B cell (primary cell): ENCODE data around the gene GJA1.
"Not testable (repeated sequence)": the region's sequence is repeated elsewhere in the genome, so short reads cannot be mapped to it uniquely, and the experiment has no call there.

ENCODE experiments used
- EZH2 ChIP-seq: IDR thresholded peaks from 2 replicates; pipeline ENCODE4 v1.6.1; 2012; ENCODE audit warnings: borderline replicate concordance, low read depth, mild to moderate bottlenecking, moderate library complexity, low read length; ENCODE audit not compliant: insufficient read depth, poor library complexity, severe bottlenecking
- TF ChIP-seq, protein P1 (sequence below): fragments of 200-600 bp; IDR thresholded peaks from one replicate; pipeline ENCODE4 v1.8.0; 2022; ENCODE audit warnings: antibody characterized with exemption, mild to moderate bottlenecking

DNA sequence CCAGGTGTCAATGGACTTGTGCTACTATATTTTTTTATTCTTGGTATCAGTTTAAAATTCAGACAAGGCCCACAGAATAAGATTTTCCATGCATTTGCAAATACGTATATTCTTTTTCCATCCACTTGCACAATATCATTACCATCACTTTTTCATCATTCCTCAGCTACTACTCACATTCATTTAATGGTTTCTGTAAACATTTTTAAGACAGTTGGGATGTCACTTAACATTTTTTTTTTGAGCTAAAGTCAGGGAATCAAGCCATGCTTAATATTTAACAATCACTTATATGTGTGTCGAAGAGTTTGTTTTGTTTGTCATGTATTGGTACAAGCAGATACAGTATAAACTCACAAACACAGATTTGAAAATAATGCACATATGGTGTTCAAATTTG lies 13.1 kb downstream of the GJA1 start:
- TF ChIP-seq, protein P1, sequence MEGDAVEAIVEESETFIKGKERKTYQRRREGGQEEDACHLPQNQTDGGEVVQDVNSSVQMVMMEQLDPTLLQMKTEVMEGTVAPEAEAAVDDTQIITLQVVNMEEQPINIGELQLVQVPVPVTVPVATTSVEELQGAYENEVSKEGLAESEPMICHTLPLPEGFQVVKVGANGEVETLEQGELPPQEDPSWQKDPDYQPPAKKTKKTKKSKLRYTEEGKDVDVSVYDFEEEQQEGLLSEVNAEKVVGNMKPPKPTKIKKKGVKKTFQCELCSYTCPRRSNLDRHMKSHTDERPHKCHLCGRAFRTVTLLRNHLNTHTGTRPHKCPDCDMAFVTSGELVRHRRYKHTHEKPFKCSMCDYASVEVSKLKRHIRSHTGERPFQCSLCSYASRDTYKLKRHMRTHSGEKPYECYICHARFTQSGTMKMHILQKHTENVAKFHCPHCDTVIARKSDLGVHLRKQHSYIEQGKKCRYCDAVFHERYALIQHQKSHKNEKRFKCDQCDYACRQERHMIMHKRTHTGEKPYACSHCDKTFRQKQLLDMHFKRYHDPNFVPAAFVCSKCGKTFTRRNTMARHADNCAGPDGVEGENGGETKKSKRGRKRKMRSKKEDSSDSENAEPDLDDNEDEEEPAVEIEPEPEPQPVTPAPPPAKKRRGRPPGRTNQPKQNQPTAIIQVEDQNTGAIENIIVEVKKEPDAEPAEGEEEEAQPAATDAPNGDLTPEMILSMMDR: not testable (repeated sequence)
- not testable (repeated sequence) for TF ChIP-seq EZH2
